Measurements from ENCODE around the gene LARP4B. TPM values are rescaled to one million over a fixed set of nuclear protein-coding genes. Genes with fewer than 3 reads are reported as not detected.

LARP4B gene
- total RNA-seq, 1 donor from 2014 or later, result 101 TPM

- Histone ChIP-seq H3K79me2 (ENCODE audit: insufficient read depth, low read length) (no peaks in the 10 kb centered on the region), H3K9ac (ENCODE audit: low read length) (no peak overlapping the region), H3K27me3 (ENCODE audit: insufficient read depth, low read length) (no peaks in the 10 kb centered on the region), H4K20me1 (ENCODE audit: insufficient read depth, low read length) (no peaks in the 10 kb centered on the region), H3K4me3 (ENCODE audit: insufficient read depth, low read depth, low read length) (no peak overlapping the region), H3K9me3 (ENCODE audit: insufficient read depth, low read depth, low read length) (peaks cover 5% of the 10 kb centered on the region), H3K36me3 (ENCODE audit: insufficient read depth, low read length) (no peaks in the 10 kb centered on the region), H2AFZ (ENCODE audit: low read depth, low read length) (no peak overlapping the region), H3K27ac (ENCODE audit: low read depth, low read length) (no peak overlapping the region), H3K4me2 (ENCODE audit: low read length) (no peak overlapping the region), H3K4me1 (ENCODE audit: insufficient read depth, low read length) (no peaks in the 10 kb centered on the region)
- peaks cover 20% of the 10 kb centered on the region for H3K9me3 Mint-ChIP-seq (ENCODE audit: unreplicated experiment)
- peaks cover 7% of the 10 kb centered on the region for H3K27me3 Mint-ChIP-seq (ENCODE audit: low read depth, unreplicated experiment)
- no peaks in the 10 kb centered on the region for H3K4me1 Mint-ChIP-seq (ENCODE audit: low read depth, unreplicated experiment)
- no peak overlapping the region for H3K4me3 Mint-ChIP-seq (ENCODE audit: unreplicated experiment)
- FAIRE-seq (no peak), DNase-seq (ENCODE audit: low read depth) (no peak)
- peaks cover 2% of the 10 kb centered on the region for H3K36me3 Mint-ChIP-seq (ENCODE audit: low read depth, unreplicated experiment)
- TF ChIP-seq, protein P1, sequence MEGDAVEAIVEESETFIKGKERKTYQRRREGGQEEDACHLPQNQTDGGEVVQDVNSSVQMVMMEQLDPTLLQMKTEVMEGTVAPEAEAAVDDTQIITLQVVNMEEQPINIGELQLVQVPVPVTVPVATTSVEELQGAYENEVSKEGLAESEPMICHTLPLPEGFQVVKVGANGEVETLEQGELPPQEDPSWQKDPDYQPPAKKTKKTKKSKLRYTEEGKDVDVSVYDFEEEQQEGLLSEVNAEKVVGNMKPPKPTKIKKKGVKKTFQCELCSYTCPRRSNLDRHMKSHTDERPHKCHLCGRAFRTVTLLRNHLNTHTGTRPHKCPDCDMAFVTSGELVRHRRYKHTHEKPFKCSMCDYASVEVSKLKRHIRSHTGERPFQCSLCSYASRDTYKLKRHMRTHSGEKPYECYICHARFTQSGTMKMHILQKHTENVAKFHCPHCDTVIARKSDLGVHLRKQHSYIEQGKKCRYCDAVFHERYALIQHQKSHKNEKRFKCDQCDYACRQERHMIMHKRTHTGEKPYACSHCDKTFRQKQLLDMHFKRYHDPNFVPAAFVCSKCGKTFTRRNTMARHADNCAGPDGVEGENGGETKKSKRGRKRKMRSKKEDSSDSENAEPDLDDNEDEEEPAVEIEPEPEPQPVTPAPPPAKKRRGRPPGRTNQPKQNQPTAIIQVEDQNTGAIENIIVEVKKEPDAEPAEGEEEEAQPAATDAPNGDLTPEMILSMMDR (IDR thresholded peaks at IDR 0.05; ENCODE audit: insufficient read depth, low read depth, low read length), result no peak
- TF ChIP-seq EZH2 (IDR thresholded peaks at IDR 0.05; ENCODE audit: insufficient read depth, low read length), result no peak
- no peak overlapping the region for H3K27ac Mint-ChIP-seq (ENCODE audit: unreplicated experiment)
These were observed 164.3 kb downstream of the LARP4B start for GRCh38 chr10:767211-767610.

GRCh38 chr10:761376-761775 is 170.1 kb downstream of the LARP4B start:
- no peak for TF ChIP-seq EZH2 (IDR thresholded peaks at IDR 0.05; ENCODE audit: insufficient read depth, low read length)
- TF ChIP-seq, protein P1 (IDR thresholded peaks at IDR 0.05; ENCODE audit: insufficient read depth, low read depth, low read length), result no peak
- Histone ChIP-seq H4K20me1 (ENCODE audit: insufficient read depth, low read length) (no peaks in the 10 kb centered on the region), H2AFZ (ENCODE audit: low read depth, low read length) (no peak overlapping the region), H3K9ac (ENCODE audit: low read length) (no peak overlapping the region), H3K79me2 (ENCODE audit: insufficient read depth, low read length) (no peaks in the 10 kb centered on the region), H3K9me3 (ENCODE audit: insufficient read depth, low read depth, low read length) (no peaks in the 10 kb centered on the region), H3K36me3 (ENCODE audit: insufficient read depth, low read length) (no peaks in the 10 kb centered on the region), H3K27ac (ENCODE audit: low read depth, low read length) (no peak overlapping the region), H3K27me3 (ENCODE audit: insufficient read depth, low read length) (peaks cover 10% of the 10 kb centered on the region), H3K4me3 (ENCODE audit: insufficient read depth, low read depth, low read length) (no peak overlapping the region), H3K4me2 (ENCODE audit: low read length) (no peak overlapping the region), H3K4me1 (ENCODE audit: insufficient read depth, low read length) (no peaks in the 10 kb centered on the region)
- Mint-ChIP-seq H3K27ac (ENCODE audit: unreplicated experiment) (no peak overlapping the region), H3K4me1 (ENCODE audit: low read depth, unreplicated experiment) (no peaks in the 10 kb centered on the region), H3K27me3 (ENCODE audit: low read depth, unreplicated experiment) (peaks cover 9% of the 10 kb centered on the region), H3K9me3 (ENCODE audit: unreplicated experiment) (peaks cover 28% of the 10 kb centered on the region), H3K36me3 (ENCODE audit: low read depth, unreplicated experiment) (peaks cover 3% of the 10 kb centered on the region), H3K4me3 (ENCODE audit: unreplicated experiment) (no peak overlapping the region)
- DNase-seq (ENCODE audit: low read depth) (no peak), FAIRE-seq (no peak)

DNA sequence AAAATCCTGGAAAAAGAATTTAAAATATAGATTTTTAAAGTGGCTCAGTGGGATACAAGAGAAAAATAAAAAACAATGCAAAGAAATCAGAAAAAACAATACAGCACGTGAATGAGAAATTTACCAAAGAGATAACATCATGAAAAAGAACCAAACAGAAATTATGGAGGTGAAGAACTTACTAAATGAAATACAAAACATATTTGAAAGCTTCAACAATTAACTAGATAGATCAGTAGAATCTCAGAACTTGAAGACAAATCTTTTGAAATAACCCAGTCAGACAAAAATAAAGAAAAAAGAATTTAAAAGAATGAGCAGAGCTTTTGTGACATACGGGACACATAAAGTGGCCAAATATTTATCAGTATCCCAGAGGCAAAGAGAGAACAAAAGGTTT is 170.9 kb downstream of the LARP4B start:
- no peaks in the 10 kb centered on the region for H3K9me3 ChIP-seq (ENCODE audit: insufficient read depth, low read depth, low read length)
- peaks cover 28% of the 10 kb centered on the region for H3K9me3 Mint-ChIP-seq (ENCODE audit: unreplicated experiment)
- FAIRE-seq, result no peak

More for the DNA sequence above, 170.9 kb downstream of the LARP4B start:
- no peak overlapping the region for H3K27ac ChIP-seq (ENCODE audit: low read depth, low read length)
- Mint-ChIP-seq H3K4me3 (ENCODE audit: unreplicated experiment) (no peak overlapping the region), H3K27me3 (ENCODE audit: low read depth, unreplicated experiment) (peaks cover 9% of the 10 kb centered on the region), H3K27ac (ENCODE audit: unreplicated experiment) (no peak overlapping the region), H3K4me1 (ENCODE audit: low read depth, unreplicated experiment) (no peaks in the 10 kb centered on the region), H3K36me3 (ENCODE audit: low read depth, unreplicated experiment) (peaks cover 3% of the 10 kb centered on the region)
- no peaks in the 10 kb centered on the region for H3K79me2 ChIP-seq (ENCODE audit: insufficient read depth, low read length)
- DNase-seq (ENCODE audit: low read depth), result no peak
- no peak overlapping the region for H3K9ac ChIP-seq (ENCODE audit: low read length)
- H3K4me1 ChIP-seq (ENCODE audit: insufficient read depth, low read length), result no peaks in the 10 kb centered on the region
- H2AFZ ChIP-seq (ENCODE audit: low read depth, low read length), result no peak overlapping the region
- H3K4me3 ChIP-seq (ENCODE audit: insufficient read depth, low read depth, low read length), result no peak overlapping the region
- peaks cover 10% of the 10 kb centered on the region for H3K27me3 ChIP-seq (ENCODE audit: insufficient read depth, low read length)
- no peaks in the 10 kb centered on the region for H3K36me3 ChIP-seq (ENCODE audit: insufficient read depth, low read length)
- no peak overlapping the region for H3K4me2 ChIP-seq (ENCODE audit: low read length)
- H4K20me1 ChIP-seq (ENCODE audit: insufficient read depth, low read length), result no peaks in the 10 kb centered on the region
- no peak for TF ChIP-seq EZH2 (IDR thresholded peaks at IDR 0.05; ENCODE audit: insufficient read depth, low read length)
- TF ChIP-seq, protein P1 (IDR thresholded peaks at IDR 0.05; ENCODE audit: insufficient read depth, low read depth, low read length), result no peak

Data from astrocyte (in vitro differentiated cells and primary cell).